Prostate gland (tissue), 2 donors: ENCODE measurements around the gene KSR2.

Source experiments
- POLR2AphosphoS5 ChIP-seq: sonication (generic); formaldehyde crosslinking; IDR thresholded peaks from one replicate; pipeline ENCODE4 v1.6.1; 2017; ENCODE audit warnings: antibody characterized with exemption
- TF ChIP-seq, protein P1 (sequence below), 4 experiments: fragments of 200-600 bp in 2 of 4; fragments of 450-650 bp in 2 of 4; sonication (generic) in 2 of 4; IDR thresholded peaks; 1 replicate in 3 of 4; 2 replicates in 1 of 4; pipeline ENCODE4 v1.5.1; 2016 to 2019; ENCODE audit warnings: antibody characterized with exemption in 4 of 4, mild to moderate bottlenecking in 2 of 4, moderate library complexity in 2 of 4

DNA sequence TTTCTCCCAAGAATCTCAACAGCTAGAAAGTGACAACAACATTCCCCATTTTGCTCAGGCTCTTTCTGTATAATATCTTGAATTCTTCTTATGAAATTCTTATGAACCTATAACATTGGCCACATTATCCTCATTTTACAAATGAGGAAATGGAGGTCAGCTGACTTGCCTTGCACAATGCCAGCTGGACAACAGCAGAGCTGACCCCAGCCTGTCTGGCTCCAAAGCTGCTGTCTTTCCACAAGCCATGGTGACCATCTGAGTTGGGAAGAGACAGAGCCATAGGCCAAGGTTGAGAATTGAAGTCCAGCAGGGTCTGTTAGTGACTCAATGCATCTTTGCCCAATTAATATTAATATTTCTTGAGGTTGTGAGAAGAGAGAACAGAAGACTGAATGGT, 87.3 kb downstream of the KSR2 start:
- no peak for TF ChIP-seq POLR2AphosphoS5
- TF ChIP-seq, protein P1, sequence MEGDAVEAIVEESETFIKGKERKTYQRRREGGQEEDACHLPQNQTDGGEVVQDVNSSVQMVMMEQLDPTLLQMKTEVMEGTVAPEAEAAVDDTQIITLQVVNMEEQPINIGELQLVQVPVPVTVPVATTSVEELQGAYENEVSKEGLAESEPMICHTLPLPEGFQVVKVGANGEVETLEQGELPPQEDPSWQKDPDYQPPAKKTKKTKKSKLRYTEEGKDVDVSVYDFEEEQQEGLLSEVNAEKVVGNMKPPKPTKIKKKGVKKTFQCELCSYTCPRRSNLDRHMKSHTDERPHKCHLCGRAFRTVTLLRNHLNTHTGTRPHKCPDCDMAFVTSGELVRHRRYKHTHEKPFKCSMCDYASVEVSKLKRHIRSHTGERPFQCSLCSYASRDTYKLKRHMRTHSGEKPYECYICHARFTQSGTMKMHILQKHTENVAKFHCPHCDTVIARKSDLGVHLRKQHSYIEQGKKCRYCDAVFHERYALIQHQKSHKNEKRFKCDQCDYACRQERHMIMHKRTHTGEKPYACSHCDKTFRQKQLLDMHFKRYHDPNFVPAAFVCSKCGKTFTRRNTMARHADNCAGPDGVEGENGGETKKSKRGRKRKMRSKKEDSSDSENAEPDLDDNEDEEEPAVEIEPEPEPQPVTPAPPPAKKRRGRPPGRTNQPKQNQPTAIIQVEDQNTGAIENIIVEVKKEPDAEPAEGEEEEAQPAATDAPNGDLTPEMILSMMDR (IDR thresholded peaks at IDR 0.05) = no peak
